CD4-positive, alpha-beta T cell treated with Interleukin-17A for 1 hour (primary cell): ENCODE measurements around the gene LRRTM2.

Experiments used
- DNase-seq: peaks from one replicate; pipeline ENCODE4 v3.0.0-alpha.2; 2020

LRRTM2 gene

GRCh38 chr5:138833726-138834480 is 41.2 kb downstream of the LRRTM2 start:
- DNase-seq: no peak

- no peak for DNase-seq
Observed at GRCh38 chr5:138833080-138833479, 42.1 kb downstream of the LRRTM2 start.

GRCh38 chr5:138832218-138832617 is 42.9 kb downstream of the LRRTM2 start:
- DNase-seq: no peak

- no peak for DNase-seq
Observed at GRCh38 chr5:138831703-138832102, 43.4 kb downstream of the LRRTM2 start.

- DNase-seq: no peak
Observed at GRCh38 chr5:138829341-138829740, 45.8 kb downstream of the LRRTM2 start.

- DNase-seq: no peak
Observed at GRCh38 chr5:138828556-138828955, 46.6 kb downstream of the LRRTM2 start.

- peak; percentile 6 for DNase-seq
Observed at GRCh38 chr5:138824924-138825863, 49.9 kb downstream of the LRRTM2 start.

GRCh38 chr5:138824516-138824915 is 50.6 kb downstream of the LRRTM2 start:
- no peak for DNase-seq

GRCh38 chr5:138820695-138821094 is 54.4 kb downstream of the LRRTM2 start:
- no peak for DNase-seq

- DNase-seq: no peak
Observed at GRCh38 chr5:138819081-138819480, 56.1 kb downstream of the LRRTM2 start.
